SK-N-SH treated with all-trans-retinoic acid at 6 μM for 48 hours (cell line): ENCODE measurements around the gene ESYT1.

Experiments
- ATAC-seq: fragments of 200-7000 bp; cut with Tn5 transposase; 3 replicates; pipeline ENCODE4 v1.9.1; 2020; ENCODE audit warnings: mild to moderate bottlenecking, moderate library complexity
- CSDC2 ChIP-seq: fragments of 250-450 bp; sonication (Bioruptor Pico); IDR thresholded peaks from 2 replicates; pipeline ENCODE4 v1.5.0; 2020; ENCODE audit warnings: mild to moderate bottlenecking, moderate library complexity
- ESRRG ChIP-seq: fragments of 250-450 bp; sonication (Bioruptor Pico); IDR thresholded peaks from 2 replicates; pipeline ENCODE4 v1.6.1; 2021; ENCODE audit warnings: mild to moderate bottlenecking
- GLIS3 ChIP-seq: fragments of 250-450 bp; sonication (Bioruptor Pico); IDR thresholded peaks from 2 replicates; pipeline ENCODE4 v1.5.0; 2020; ENCODE audit warnings: mild to moderate bottlenecking, moderate library complexity
- PPARA ChIP-seq: fragments of 250-450 bp; sonication (Bioruptor Pico); IDR thresholded peaks from 2 replicates; pipeline ENCODE4 v1.5.0; 2020; ENCODE audit warnings: mild to moderate bottlenecking, borderline replicate concordance
- SNAI2 ChIP-seq: fragments of 250-450 bp; sonication (Bioruptor Pico); IDR thresholded peaks from 2 replicates; pipeline ENCODE4 v1.5.0; 2020; ENCODE audit warnings: mild to moderate bottlenecking, moderate library complexity
- ZC3H10 ChIP-seq: fragments of 250-450 bp; sonication (Bioruptor Pico); IDR thresholded peaks from 2 replicates; pipeline ENCODE4 v1.5.1; 2021; ENCODE audit warnings: mild to moderate bottlenecking, moderate library complexity
- ZFP3 ChIP-seq: fragments of 250-450 bp; sonication (Bioruptor Pico); IDR thresholded peaks from 2 replicates; pipeline ENCODE4 v1.5.0; 2020; ENCODE audit warnings: mild to moderate bottlenecking, moderate library complexity
- ZNF565 ChIP-seq: fragments of 450-650 bp; formaldehyde crosslinking; conservative IDR thresholded peaks from 2 replicates; pipeline ENCODE4 v1.5.0; 2020; ENCODE audit warnings: low read depth, mild to moderate bottlenecking, moderate library complexity
- ZNF70 ChIP-seq: fragments of 450-650 bp; formaldehyde crosslinking; IDR thresholded peaks from 2 replicates; pipeline ENCODE4 v1.5.0; 2020; ENCODE audit warnings: mild to moderate bottlenecking, moderate library complexity
- TF ChIP-seq, protein P1 (sequence below): fragments of 250-450 bp; sonication (Bioruptor Pico); IDR thresholded peaks from 2 replicates; pipeline ENCODE4 v1.5.0; 2020; ENCODE audit warnings: mild to moderate bottlenecking, moderate library complexity
- TF ChIP-seq, protein P2 (sequence below): fragments of 250-450 bp; sonication (Bioruptor Pico); IDR thresholded peaks from 2 replicates; pipeline ENCODE4 v1.5.1; 2020; ENCODE audit warnings: low read depth, mild to moderate bottlenecking, moderate library complexity
- TF ChIP-seq, protein P3 (sequence below): fragments of 250-450 bp; sonication (Bioruptor Pico); IDR thresholded peaks from 2 replicates; pipeline ENCODE4 v1.8.0; 2020; ENCODE audit warnings: mild to moderate bottlenecking, moderate library complexity, borderline replicate concordance
- TF ChIP-seq, protein P4 (sequence below): fragments of 250-450 bp; sonication (Bioruptor Pico); IDR thresholded peaks from 2 replicates; pipeline ENCODE4 v1.5.1; 2021; ENCODE audit warnings: mild to moderate bottlenecking, moderate library complexity

ESYT1 gene

DNA sequence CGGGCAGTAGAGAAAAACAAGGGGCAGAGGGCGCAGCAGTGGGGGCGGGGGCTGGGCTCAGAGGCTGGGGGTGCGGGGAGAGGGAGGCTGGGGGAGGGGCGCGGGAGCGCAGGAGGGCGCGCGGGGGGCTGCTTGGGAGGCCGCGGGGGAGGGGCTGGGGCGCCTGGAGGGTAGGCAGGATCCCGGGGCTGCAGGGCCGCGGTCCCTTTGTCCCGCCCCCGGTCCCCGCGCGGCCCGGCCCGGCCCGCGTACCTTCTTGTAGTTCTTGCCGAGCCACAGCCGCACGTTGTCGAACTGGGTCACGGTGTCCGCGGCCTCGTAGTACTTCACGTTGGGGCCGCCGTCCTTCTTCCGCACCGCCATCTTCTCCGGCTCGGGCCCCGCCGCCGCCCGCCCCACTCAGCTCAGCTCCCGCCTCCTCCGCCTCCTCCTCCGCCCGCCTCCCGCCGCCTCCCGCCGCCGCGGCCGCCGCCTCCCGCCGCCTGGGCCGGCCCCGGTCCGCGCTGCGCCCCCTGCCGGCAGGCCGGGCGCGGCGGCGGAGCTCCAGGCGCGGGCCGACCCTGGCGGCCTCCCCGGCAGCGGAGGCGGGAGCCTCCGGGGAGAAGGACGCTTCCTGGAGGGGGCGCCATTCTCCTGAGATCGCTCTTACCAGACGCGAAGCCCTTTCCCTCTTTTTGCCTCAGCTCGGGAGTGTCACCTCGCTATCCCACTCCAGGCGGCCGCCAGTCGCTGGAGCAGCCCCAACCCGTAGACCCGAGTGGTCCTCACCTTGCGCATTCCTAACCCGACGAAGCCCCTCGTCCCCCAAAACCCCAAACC is 61.2 kb downstream of the ESYT1 start, which contains the start of gene SMARCC2:
Gene SMARCC2 (minus strand): TSS at position 385 of the 819 bp plus-strand sequence. CDS start 22 bp downstream, at position 363.
- peak; percentile 91 for ATAC-seq
- TF ChIP-seq, protein P1, sequence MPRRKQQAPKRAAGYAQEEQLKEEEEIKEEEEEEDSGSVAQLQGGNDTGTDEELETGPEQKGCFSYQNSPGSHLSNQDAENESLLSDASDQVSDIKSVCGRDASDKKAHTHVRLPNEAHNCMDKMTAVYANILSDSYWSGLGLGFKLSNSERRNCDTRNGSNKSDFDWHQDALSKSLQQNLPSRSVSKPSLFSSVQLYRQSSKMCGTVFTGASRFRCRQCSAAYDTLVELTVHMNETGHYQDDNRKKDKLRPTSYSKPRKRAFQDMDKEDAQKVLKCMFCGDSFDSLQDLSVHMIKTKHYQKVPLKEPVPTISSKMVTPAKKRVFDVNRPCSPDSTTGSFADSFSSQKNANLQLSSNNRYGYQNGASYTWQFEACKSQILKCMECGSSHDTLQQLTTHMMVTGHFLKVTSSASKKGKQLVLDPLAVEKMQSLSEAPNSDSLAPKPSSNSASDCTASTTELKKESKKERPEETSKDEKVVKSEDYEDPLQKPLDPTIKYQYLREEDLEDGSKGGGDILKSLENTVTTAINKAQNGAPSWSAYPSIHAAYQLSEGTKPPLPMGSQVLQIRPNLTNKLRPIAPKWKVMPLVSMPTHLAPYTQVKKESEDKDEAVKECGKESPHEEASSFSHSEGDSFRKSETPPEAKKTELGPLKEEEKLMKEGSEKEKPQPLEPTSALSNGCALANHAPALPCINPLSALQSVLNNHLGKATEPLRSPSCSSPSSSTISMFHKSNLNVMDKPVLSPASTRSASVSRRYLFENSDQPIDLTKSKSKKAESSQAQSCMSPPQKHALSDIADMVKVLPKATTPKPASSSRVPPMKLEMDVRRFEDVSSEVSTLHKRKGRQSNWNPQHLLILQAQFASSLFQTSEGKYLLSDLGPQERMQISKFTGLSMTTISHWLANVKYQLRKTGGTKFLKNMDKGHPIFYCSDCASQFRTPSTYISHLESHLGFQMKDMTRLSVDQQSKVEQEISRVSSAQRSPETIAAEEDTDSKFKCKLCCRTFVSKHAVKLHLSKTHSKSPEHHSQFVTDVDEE (CRISPR knock-in tag): no peak
- TF ChIP-seq ZFP3 (CRISPR knock-in tag): 0 out of 2 replicates have a peak, but pooled peaks have one; percentile 10

DNA sequence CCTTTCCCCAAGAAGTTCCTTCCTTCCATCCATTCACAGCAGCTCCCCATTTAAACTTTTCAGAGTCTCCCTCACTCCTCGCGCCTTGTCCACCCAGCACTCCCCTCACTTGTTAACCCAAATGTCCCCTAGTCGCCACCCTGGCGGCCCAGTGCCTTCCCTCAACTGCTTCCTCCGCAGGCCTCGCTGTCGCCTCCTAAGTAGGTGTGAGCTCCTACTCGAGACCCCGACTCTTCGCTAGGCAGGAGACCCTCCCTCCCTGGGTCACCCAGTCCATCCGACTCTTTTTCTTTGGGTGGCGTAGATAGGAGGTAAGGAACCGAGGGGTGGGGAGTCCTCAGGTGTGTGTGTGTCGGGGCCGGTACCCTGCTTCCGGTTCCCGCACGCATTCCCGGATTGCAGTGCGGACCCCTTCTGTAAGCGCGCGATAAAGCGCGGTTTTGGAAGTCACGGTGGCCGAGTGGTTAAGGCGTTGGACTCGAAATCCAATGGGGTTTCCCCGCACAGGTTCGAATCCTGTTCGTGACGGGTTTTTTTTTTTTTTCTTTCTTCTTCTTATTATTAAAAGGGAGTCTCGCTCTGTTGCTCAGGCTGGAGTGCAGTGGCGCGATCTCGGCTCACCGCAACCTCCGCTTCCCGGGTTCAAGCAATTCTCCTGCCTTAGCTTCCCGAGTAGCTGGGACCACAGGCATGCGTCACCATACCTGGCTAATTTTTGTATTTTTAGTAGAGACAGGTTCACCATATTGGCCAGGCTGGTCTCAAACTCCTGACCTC is 62.0 kb downstream of the ESYT1 start:
- peak; percentile 69 for ATAC-seq
- TF ChIP-seq, protein P2, sequence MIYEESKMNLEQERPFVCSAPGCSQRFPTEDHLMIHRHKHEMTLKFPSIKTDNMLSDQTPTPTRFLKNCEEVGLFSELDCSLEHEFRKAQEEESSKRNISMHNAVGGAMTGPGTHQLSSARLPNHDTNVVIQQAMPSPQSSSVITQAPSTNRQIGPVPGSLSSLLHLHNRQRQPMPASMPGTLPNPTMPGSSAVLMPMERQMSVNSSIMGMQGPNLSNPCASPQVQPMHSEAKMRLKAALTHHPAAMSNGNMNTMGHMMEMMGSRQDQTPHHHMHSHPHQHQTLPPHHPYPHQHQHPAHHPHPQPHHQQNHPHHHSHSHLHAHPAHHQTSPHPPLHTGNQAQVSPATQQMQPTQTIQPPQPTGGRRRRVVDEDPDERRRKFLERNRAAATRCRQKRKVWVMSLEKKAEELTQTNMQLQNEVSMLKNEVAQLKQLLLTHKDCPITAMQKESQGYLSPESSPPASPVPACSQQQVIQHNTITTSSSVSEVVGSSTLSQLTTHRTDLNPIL: 0 out of 2 replicates have a peak, but pooled peaks have one; percentile 24
- TF ChIP-seq CSDC2 (CRISPR knock-in tag): no peak
- TF ChIP-seq, all 23 proteins: peak for 1

DNA sequence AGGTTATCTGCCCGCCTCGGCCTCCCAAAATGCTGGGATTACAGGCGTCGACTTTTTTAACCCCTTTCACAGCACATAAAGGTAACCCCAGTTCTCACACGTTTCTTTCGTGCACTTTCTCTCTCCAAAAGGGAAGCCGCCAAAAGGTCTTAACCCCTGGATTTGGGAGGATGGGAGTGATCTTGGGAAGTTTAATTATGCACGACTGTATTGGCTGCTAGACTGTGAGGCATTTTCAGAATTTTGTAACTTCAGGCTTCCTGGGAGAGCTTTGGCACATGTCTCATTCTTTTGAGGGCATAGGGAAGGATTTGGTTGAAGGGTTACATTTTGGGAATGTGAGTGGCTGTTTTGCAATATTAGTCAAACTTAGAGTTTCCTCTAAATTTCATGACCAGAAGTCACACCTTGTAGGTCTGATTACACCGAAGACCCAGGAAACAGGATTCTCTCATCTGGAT is 62.7 kb downstream of the ESYT1 start:
- TF ChIP-seq, protein P3, sequence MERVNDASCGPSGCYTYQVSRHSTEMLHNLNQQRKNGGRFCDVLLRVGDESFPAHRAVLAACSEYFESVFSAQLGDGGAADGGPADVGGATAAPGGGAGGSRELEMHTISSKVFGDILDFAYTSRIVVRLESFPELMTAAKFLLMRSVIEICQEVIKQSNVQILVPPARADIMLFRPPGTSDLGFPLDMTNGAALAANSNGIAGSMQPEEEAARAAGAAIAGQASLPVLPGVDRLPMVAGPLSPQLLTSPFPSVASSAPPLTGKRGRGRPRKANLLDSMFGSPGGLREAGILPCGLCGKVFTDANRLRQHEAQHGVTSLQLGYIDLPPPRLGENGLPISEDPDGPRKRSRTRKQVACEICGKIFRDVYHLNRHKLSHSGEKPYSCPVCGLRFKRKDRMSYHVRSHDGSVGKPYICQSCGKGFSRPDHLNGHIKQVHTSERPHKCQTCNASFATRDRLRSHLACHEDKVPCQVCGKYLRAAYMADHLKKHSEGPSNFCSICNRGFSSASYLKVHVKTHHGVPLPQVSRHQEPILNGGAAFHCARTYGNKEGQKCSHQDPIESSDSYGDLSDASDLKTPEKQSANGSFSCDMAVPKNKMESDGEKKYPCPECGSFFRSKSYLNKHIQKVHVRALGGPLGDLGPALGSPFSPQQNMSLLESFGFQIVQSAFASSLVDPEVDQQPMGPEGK (CRISPR knock-in tag): no peak
- peak; percentile 97 for TF ChIP-seq ZNF70 (CRISPR knock-in tag)
- no peak for ATAC-seq

DNA sequence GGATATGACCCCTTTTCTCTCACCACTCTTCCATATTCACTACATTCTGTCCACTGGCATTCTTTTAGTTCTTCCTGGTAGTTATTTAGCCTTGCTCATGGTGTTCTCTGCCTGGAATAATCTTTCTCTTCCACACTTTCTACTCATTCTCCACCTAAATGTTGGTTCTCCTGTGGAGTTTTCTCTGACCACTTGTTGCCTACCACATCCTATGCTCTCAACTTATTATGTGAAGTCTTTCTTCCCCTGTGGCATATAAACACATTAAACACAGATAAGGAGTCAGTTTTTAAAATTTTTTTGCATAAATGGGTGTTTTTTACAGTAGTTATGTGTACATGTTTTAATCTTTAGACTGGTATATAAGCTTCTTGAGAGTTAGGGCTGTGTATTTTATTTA is 64.5 kb downstream of the ESYT1 start:
- TF ChIP-seq GLIS3 (CRISPR knock-in tag) (no peak), ESRRG (CRISPR knock-in tag) (no peak), CSDC2 (CRISPR knock-in tag) (no peak), ZC3H10 (no peak), ZNF565 (CRISPR knock-in tag) (no peak), ZNF70 (CRISPR knock-in tag) (no peak), SNAI2 (CRISPR knock-in tag) (no peak), PPARA (no peak)
- TF ChIP-seq, protein P2: no peak
- TF ChIP-seq, protein P4, sequence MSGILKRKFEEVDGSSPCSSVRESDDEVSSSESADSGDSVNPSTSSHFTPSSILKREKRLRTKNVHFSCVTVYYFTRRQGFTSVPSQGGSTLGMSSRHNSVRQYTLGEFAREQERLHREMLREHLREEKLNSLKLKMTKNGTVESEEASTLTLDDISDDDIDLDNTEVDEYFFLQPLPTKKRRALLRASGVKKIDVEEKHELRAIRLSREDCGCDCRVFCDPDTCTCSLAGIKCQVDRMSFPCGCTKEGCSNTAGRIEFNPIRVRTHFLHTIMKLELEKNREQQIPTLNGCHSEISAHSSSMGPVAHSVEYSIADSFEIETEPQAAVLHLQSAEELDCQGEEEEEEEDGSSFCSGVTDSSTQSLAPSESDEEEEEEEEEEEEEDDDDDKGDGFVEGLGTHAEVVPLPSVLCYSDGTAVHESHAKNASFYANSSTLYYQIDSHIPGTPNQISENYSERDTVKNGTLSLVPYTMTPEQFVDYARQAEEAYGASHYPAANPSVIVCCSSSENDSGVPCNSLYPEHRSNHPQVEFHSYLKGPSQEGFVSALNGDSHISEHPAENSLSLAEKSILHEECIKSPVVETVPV: no peak
- no peak for ATAC-seq

DNA sequence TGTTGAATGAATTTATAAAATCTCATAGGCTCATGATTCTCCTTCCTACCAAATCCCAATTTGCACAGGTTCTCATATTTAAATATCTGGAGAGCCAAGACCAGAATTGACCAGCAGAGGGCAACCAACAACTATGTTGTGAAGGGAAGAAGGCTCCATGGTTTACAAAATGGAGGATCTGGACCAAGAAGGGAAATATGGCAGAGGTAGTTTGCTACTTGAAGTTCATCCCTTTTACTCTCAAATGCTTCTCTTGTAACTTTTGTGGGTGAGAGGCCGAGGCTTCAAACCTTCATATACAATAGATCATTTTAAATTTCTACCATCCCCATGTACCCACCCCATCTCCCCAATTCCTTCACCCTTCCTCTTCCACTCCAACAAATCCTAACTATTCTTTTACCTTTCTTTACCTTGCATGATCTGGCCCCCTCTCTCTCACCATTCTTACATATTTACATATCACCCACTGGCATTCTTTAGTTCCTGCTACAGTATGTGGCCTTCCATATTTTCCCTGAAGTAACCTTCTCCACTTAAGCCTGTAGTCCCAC is 65.0 kb downstream of the ESYT1 start:
- TF ChIP-seq PPARA: no peak
- TF ChIP-seq, protein P1 (CRISPR knock-in tag): peak; percentile 12; the same call in 1 of the 2 replicates
- TF ChIP-seq, all 23 proteins: peak for 1
- 0 out of 3 replicates have a peak, but pooled peaks have one; percentile 8 for ATAC-seq
